Vagina (tissue), 2 donors: ENCODE data around the gene TEX13D. TPM values are rescaled to one million over a fixed set of nuclear protein-coding genes. Genes with fewer than 3 reads are reported as not detected.
"Not testable (repeated sequence)": the region's sequence is repeated elsewhere in the genome, so short reads cannot be mapped to it uniquely, and the experiment has no call there.

Source experiments
- DNase-seq, 2 donors: peaks; one replicate each; pipeline ENCODE4 v3.0.0-alpha.2; 2017; ENCODE audit errors: extremely low spot score in 2 of 2
- H3K27ac ChIP-seq: fragments of 200-600 bp; sonication (generic); one replicate; pipeline ENCODE4 v1.5.1; 2019
- H3K27me3 ChIP-seq: fragments of 200-600 bp; sonication (generic); one replicate; pipeline ENCODE4 v1.5.1; 2019
- H3K36me3 ChIP-seq, 2 donors: fragments of 200-600 bp; sonication (generic); one replicate each; pipeline ENCODE4 v1.5.1; 2017 to 2019
- H3K4me1 ChIP-seq: fragments of 200-600 bp; sonication (generic); one replicate; pipeline ENCODE4 v1.5.1; 2019
- H3K4me3 ChIP-seq, 2 donors: fragments of 200-600 bp; sonication (generic); 1 replicate in 1 of 2; 2 replicates in 1 of 2; pipeline ENCODE4 v1.5.1; 2016 to 2019
- H3K9me3 ChIP-seq: fragments of 200-600 bp; sonication (generic); one replicate; pipeline ENCODE4 v1.5.1; 2019
- CTCF ChIP-seq, 3 experiments: fragments of 450-650 bp in 2 of 3; fragments of 200-600 bp in 1 of 3; sonication (generic) in 1 of 3; IDR thresholded peaks; one replicate each; pipeline ENCODE4 v1.5.1; 2017 to 2019; ENCODE audit warnings: antibody characterized with exemption in 3 of 3, mild to moderate bottlenecking in 2 of 3, moderate library complexity in 2 of 3
- POLR2A ChIP-seq, 2 donors: fragments of 450-650 bp; IDR thresholded peaks; one replicate each; pipeline ENCODE4 v1.6.1; 2017; ENCODE audit warnings: antibody characterized with exemption in 2 of 2, mild to moderate bottlenecking in 2 of 2, moderate library complexity in 2 of 2
- POLR2AphosphoS5 ChIP-seq, 2 donors: sonication (generic); formaldehyde crosslinking; IDR thresholded peaks; one replicate each; pipeline ENCODE4 v1.9.0; 2017; ENCODE audit warnings: antibody characterized with exemption in 2 of 2, mild to moderate bottlenecking in 2 of 2, low read depth in 1 of 2; ENCODE audit not compliant: insufficient read depth in 1 of 2
- intact Hi-C: fragments of 100-400 bp; cut with DNase I; formaldehyde crosslinking; loops from one replicate; pipeline ENCODE4 v1.15.1; 2023
- total RNA-seq: library from RNA; depleted of rRNA; stranded (reverse); fragments of >200 nt; gene quantifications from one replicate; pipeline ENCODE4 v1.2.3, GENCODE V29; 2016

Gene TEX13D
- not detected for total RNA-seq

- Histone ChIP-seq H3K4me1 (no peaks in the 10 kb centered on the region), H3K4me3 (no peak within 1 kb of the TSS), H3K9me3 (no peaks in the 10 kb centered on the region), H3K27me3 (no peaks in the 10 kb centered on the region), H3K36me3 (no peaks in the 10 kb centered on the region), H3K27ac (no peak within 1 kb of the TSS)
- intact Hi-C loops = no loop called here
- TF ChIP-seq POLR2A (IDR thresholded peaks at IDR 0.05) = no peak
- TF ChIP-seq POLR2AphosphoS5 (IDR thresholded peaks at IDR 0.05; ENCODE audit: insufficient read depth in 1 of 2, low read depth in 1 of 2) = no peak
- no peak for TF ChIP-seq CTCF (IDR thresholded peaks at IDR 0.05)
- DNase-seq = no peak
These were observed at the start of gene TEX13D for GRCh38 chrX:124332481-124333424. TSS of gene TEX13D (plus strand) at chrX:124332660. CDS start at chrX:124332918, 258 bp downstream.

- intact Hi-C loops = no loop called here
- DNase-seq = no peak
- TF ChIP-seq POLR2A (IDR thresholded peaks at IDR 0.05) (no peak), POLR2AphosphoS5 (IDR thresholded peaks at IDR 0.05; ENCODE audit: insufficient read depth in 1 of 2, low read depth in 1 of 2) (no peak), CTCF (IDR thresholded peaks at IDR 0.05) (no peak)
- Histone ChIP-seq H3K9me3 (no peaks in the 10 kb centered on the region), H3K36me3 (no peaks in the 10 kb centered on the region), H3K27ac (no peak overlapping the region), H3K4me3 (no peak overlapping the region), H3K27me3 (no peaks in the 10 kb centered on the region), H3K4me1 (no peaks in the 10 kb centered on the region)
These were observed 43.0 kb upstream of the TEX13D start for GRCh38 chrX:124289443-124289842.

- intact Hi-C loops = no loop called here
- Histone ChIP-seq H3K27ac (no peak overlapping the region), H3K27me3 (no peaks in the 10 kb centered on the region), H3K4me1 (no peaks in the 10 kb centered on the region), H3K4me3 (no peak overlapping the region), H3K36me3 (no peaks in the 10 kb centered on the region), H3K9me3 (no peaks in the 10 kb centered on the region)
- no peak for DNase-seq
- TF ChIP-seq CTCF (IDR thresholded peaks at IDR 0.05) (no peak), POLR2AphosphoS5 (IDR thresholded peaks at IDR 0.05; ENCODE audit: insufficient read depth in 1 of 2, low read depth in 1 of 2) (no peak), POLR2A (IDR thresholded peaks at IDR 0.05) (no peak)
These were observed 38.6 kb upstream of the TEX13D start for GRCh38 chrX:124293810-124294209.

GRCh38 chrX:124299323-124299722 is 33.1 kb upstream of the TEX13D start:
- intact Hi-C loops, DNase-seq, H3K27ac ChIP-seq, H3K36me3 ChIP-seq, H3K4me1 ChIP-seq, H3K9me3 ChIP-seq, H3K27me3 ChIP-seq, H3K4me3 ChIP-seq: not testable (repeated sequence)

GRCh38 chrX:124300405-124300804 is 32.1 kb upstream of the TEX13D start:
- H3K4me3 ChIP-seq = no peak overlapping the region
- H3K36me3 ChIP-seq = no peaks in the 10 kb centered on the region
- TF ChIP-seq POLR2A (IDR thresholded peaks at IDR 0.05) (no peak), CTCF (IDR thresholded peaks at IDR 0.05) (no peak), POLR2AphosphoS5 (IDR thresholded peaks at IDR 0.05; ENCODE audit: insufficient read depth in 1 of 2, low read depth in 1 of 2) (no peak)
- intact Hi-C loops = no loop called here
- H3K9me3 ChIP-seq = no peaks in the 10 kb centered on the region
- no peak overlapping the region for H3K27ac ChIP-seq
- H3K27me3 ChIP-seq = no peaks in the 10 kb centered on the region
- no peaks in the 10 kb centered on the region for H3K4me1 ChIP-seq
- no peak for DNase-seq
